GM18517 (cell line): ENCODE results near the gene PTPRM.

Experiments
- ATAC-seq: cut with Tn5 transposase; IDR thresholded peaks from one replicate; pipeline ENCODE4 v1.9.1; 2021; ENCODE audit warnings: mild to moderate bottlenecking, moderate library complexity; ENCODE audit not compliant: unreplicated experiment

Gene PTPRM

GRCh38 chr18:8196238-8196637 is 629.1 kb downstream of the PTPRM start:
- ATAC-seq, result no peak

- ATAC-seq, result no peak
Measured at GRCh38 chr18:8197499-8197898, 630.4 kb downstream of the PTPRM start.

GRCh38 chr18:8207996-8208395 is 640.9 kb downstream of the PTPRM start:
- ATAC-seq, result no peak

GRCh38 chr18:8208716-8209115 is 641.6 kb downstream of the PTPRM start:
- no peak for ATAC-seq

- ATAC-seq, result no peak
Measured at GRCh38 chr18:8212896-8213780, 646.0 kb downstream of the PTPRM start.

- ATAC-seq, result no peak
Measured at GRCh38 chr18:8215741-8216140, 648.6 kb downstream of the PTPRM start.

- ATAC-seq, result no peak
Measured at GRCh38 chr18:8217051-8217564, 650.0 kb downstream of the PTPRM start.

GRCh38 chr18:8218197-8218596 is 651.1 kb downstream of the PTPRM start:
- no peak for ATAC-seq

- no peak for ATAC-seq
Measured at GRCh38 chr18:8221452-8221851, 654.3 kb downstream of the PTPRM start.

GRCh38 chr18:8224576-8224975 is 657.5 kb downstream of the PTPRM start:
- ATAC-seq, result no peak

- ATAC-seq, result no peak
Measured at GRCh38 chr18:8229040-8229439, 661.9 kb downstream of the PTPRM start.

GRCh38 chr18:8229787-8230186 is 662.7 kb downstream of the PTPRM start:
- ATAC-seq, result no peak

- ATAC-seq, result no peak
Measured at GRCh38 chr18:8231316-8231715, 664.2 kb downstream of the PTPRM start.

- no peak for ATAC-seq
Measured at GRCh38 chr18:8232791-8233190, 665.7 kb downstream of the PTPRM start.

GRCh38 chr18:8235894-8236293 is 668.8 kb downstream of the PTPRM start:
- no peak for ATAC-seq

GRCh38 chr18:8238507-8238906 is 671.4 kb downstream of the PTPRM start:
- no peak for ATAC-seq

GRCh38 chr18:8241731-8242130 is 674.6 kb downstream of the PTPRM start:
- no peak for ATAC-seq

- no peak for ATAC-seq
Measured at GRCh38 chr18:8242151-8242696, 675.1 kb downstream of the PTPRM start.

GRCh38 chr18:8247700-8248099 is 680.6 kb downstream of the PTPRM start:
- no peak for ATAC-seq

GRCh38 chr18:8248576-8248975 is 681.5 kb downstream of the PTPRM start:
- no peak for ATAC-seq

- no peak for ATAC-seq
Measured at GRCh38 chr18:8249811-8250210, 682.7 kb downstream of the PTPRM start.

GRCh38 chr18:8252371-8252770 is 685.3 kb downstream of the PTPRM start:
- ATAC-seq, result no peak
